Measurements from ENCODE around the gene GUCA2B. TPM values are rescaled to one million over a fixed set of nuclear protein-coding genes. Genes with fewer than 3 reads are reported as not detected.

Gene GUCA2B
- total RNA-seq, 2 experiments from 2014 or later = not detected

GRCh38 chr1:42179900-42180329 lies 26.7 kb downstream of the GUCA2B start:
- ATAC-seq (ENCODE audit: poor library complexity) = no peak
- peaks cover 53% of the 10 kb centered on the region for H3K36me3 Mint-ChIP-seq (ENCODE audit: low read depth)
- H3K4me3 Mint-ChIP-seq = no peak overlapping the region
- H3K27ac Mint-ChIP-seq = peak overlapping the region; percentile 55
- Histone ChIP-seq H3K4me3 (ENCODE audit: low read length) (no peak overlapping the region), H3K9me3 (ENCODE audit: control insufficient read depth in 1 of 2, insufficient read depth in 1 of 2, low read length in 2 of 2) (no peaks in the 10 kb centered on the region), H3K36me3 (ENCODE audit: insufficient read depth, low read length) (peaks cover 39% of the 10 kb centered on the region), H3K27ac (ENCODE audit: low read depth in 1 of 2, low read length in 2 of 2) (no peak overlapping the region), H3K27me3 (ENCODE audit: control insufficient read depth in 1 of 2, insufficient read depth in 2 of 2, low read length in 2 of 2) (no peaks in the 10 kb centered on the region), H3K4me1 (ENCODE audit: insufficient read depth, low read length) (no peaks in the 10 kb centered on the region)
- ChIA-PET CTCF (no interaction called here), POLR2A (no interaction called here)
- TF ChIP-seq CTCF (IDR thresholded peaks at IDR 0.05) = no peak
- no peaks in the 10 kb centered on the region for H3K9me3 Mint-ChIP-seq
- DNase-seq = no peak
- H3K4me1 Mint-ChIP-seq (ENCODE audit: low read depth) = peaks cover 5% of the 10 kb centered on the region
- intact Hi-C loops (cut with DNase I, micrococcal nuclease) = loop anchor here (5.0 to 10.0 kb wide), 2 partner anchors 155 to 157 kb away; partner anchors contain the start of gene FOXJ3 (in 2 of the 2)
- no peaks in the 10 kb centered on the region for H3K27me3 Mint-ChIP-seq

GRCh38 chr1:42181687-42182086 lies 28.5 kb downstream of the GUCA2B start:
- no peaks in the 10 kb centered on the region for H3K27me3 Mint-ChIP-seq
- peak overlapping the region; percentile 55 for H3K27ac Mint-ChIP-seq
- ATAC-seq (ENCODE audit: poor library complexity) (no peak), DNase-seq (no peak)
- Histone ChIP-seq H3K4me1 (ENCODE audit: insufficient read depth, low read length) (no peaks in the 10 kb centered on the region), H3K36me3 (ENCODE audit: insufficient read depth, low read length) (peaks cover 51% of the 10 kb centered on the region), H3K9me3 (ENCODE audit: control insufficient read depth in 1 of 2, insufficient read depth in 1 of 2, low read length in 2 of 2) (no peaks in the 10 kb centered on the region), H3K27me3 (ENCODE audit: control insufficient read depth in 1 of 2, insufficient read depth in 2 of 2, low read length in 2 of 2) (no peaks in the 10 kb centered on the region), H3K4me3 (ENCODE audit: low read length) (no peak overlapping the region), H3K27ac (ENCODE audit: low read depth in 1 of 2, low read length in 2 of 2) (no peak overlapping the region)
- ChIA-PET POLR2A (no interaction called here), CTCF (no interaction called here)
- intact Hi-C loops (cut with DNase I, micrococcal nuclease) = no loop called here
- no peaks in the 10 kb centered on the region for H3K9me3 Mint-ChIP-seq
- no peak for TF ChIP-seq CTCF (IDR thresholded peaks at IDR 0.05)
- peaks cover 5% of the 10 kb centered on the region for H3K4me1 Mint-ChIP-seq (ENCODE audit: low read depth)
- peaks cover 68% of the 10 kb centered on the region for H3K36me3 Mint-ChIP-seq (ENCODE audit: low read depth)
- no peak overlapping the region for H3K4me3 Mint-ChIP-seq

GRCh38 chr1:42183210-42183956 lies 30.2 kb downstream of the GUCA2B start:
- POLR2A ChIA-PET = no interaction called here
- H3K4me3 Mint-ChIP-seq = no peak overlapping the region
- H3K36me3 ChIP-seq (ENCODE audit: insufficient read depth, low read length) = peaks cover 64% of the 10 kb centered on the region
- H3K4me1 Mint-ChIP-seq (ENCODE audit: low read depth) = peaks cover 5% of the 10 kb centered on the region
- no peaks in the 10 kb centered on the region for H3K4me1 ChIP-seq (ENCODE audit: insufficient read depth, low read length)
- no peak overlapping the region for H3K4me3 ChIP-seq (ENCODE audit: low read length)
- no peaks in the 10 kb centered on the region for H3K9me3 Mint-ChIP-seq
- CTCF ChIA-PET = interaction anchor here (1.1 kb wide), 1 partner anchor 10 kb away, joined by 3 read pairs; no protein-coding TSS in a partner anchor
- peaks cover 84% of the 10 kb centered on the region for H3K36me3 Mint-ChIP-seq (ENCODE audit: low read depth)
- H3K9me3 ChIP-seq (ENCODE audit: control insufficient read depth in 1 of 2, insufficient read depth in 1 of 2, low read length in 2 of 2) = no peaks in the 10 kb centered on the region
- intact Hi-C loops (cut with DNase I, micrococcal nuclease) = no loop called here
- no peak overlapping the region for H3K27ac ChIP-seq (ENCODE audit: low read depth in 1 of 2, low read length in 2 of 2)
- no peaks in the 10 kb centered on the region for H3K27me3 ChIP-seq (ENCODE audit: control insufficient read depth in 1 of 2, insufficient read depth in 2 of 2, low read length in 2 of 2)
- ATAC-seq (ENCODE audit: poor library complexity) (no peak), DNase-seq (no peak)
- no peak overlapping the region for H3K27ac Mint-ChIP-seq
- TF ChIP-seq CTCF (IDR thresholded peaks at IDR 0.05) = no peak
- H3K27me3 Mint-ChIP-seq = no peaks in the 10 kb centered on the region

Measured in CD4-positive, alpha-beta T cell (primary cell).